K562 (cell line): ENCODE results near the gene SPATA32. TPM values are rescaled to one million over a fixed set of nuclear protein-coding genes. Genes with fewer than 3 reads are reported as not detected.

Experiments
- CEBPB ChIP-seq: fragments of 450-650 bp; IDR thresholded peaks from 2 replicates; pipeline ENCODE4 v1.6.1; 2016; ENCODE audit warnings: missing genetic modification characterization, missing compliant biosample characterization
- E2F3 ChIP-seq: fragments of 250-450 bp; sonication (Bioruptor Pico); IDR thresholded peaks from 2 replicates; pipeline ENCODE4 v1.4.0; 2020; ENCODE audit warnings: mild to moderate bottlenecking
- FIP1L1 ChIP-seq: fragments of 200-400 bp; formaldehyde crosslinking; IDR thresholded peaks from 2 replicates; pipeline ENCODE4 v1.6.1; 2018; ENCODE audit warnings: mild to moderate bottlenecking, low read depth, low read length; ENCODE audit not compliant: poor library complexity, severe bottlenecking
- HDAC8 ChIP-seq: fragments of 450-650 bp; IDR thresholded peaks from 2 replicates; pipeline ENCODE4 v1.6.1; 2016; ENCODE audit warnings: mild to moderate bottlenecking, missing genetic modification characterization, moderate library complexity, missing compliant biosample characterization
- KDM1A ChIP-seq, 2 experiments: fragments of 450-650 bp; IDR thresholded peaks; 2 replicates each; pipeline ENCODE4 v1.6.1; 2016; ENCODE audit warnings: mild to moderate bottlenecking in 2 of 2
- MAFF ChIP-seq: IDR thresholded peaks from 2 replicates; pipeline ENCODE4 v1.6.1; 2012; ENCODE audit warnings: low read length, improper control_type of control experiment
- MNT ChIP-seq, 2 experiments: fragments of 450-650 bp; conservative IDR thresholded peaks; 2 replicates each; pipeline ENCODE4 v1.6.1; 2017; ENCODE audit warnings: mild to moderate bottlenecking in 2 of 2, moderate library complexity in 2 of 2
- RUNX1 ChIP-seq: sonication (generic); IDR thresholded peaks from 2 replicates; pipeline ENCODE4 v1.6.1; 2016; ENCODE audit warnings: antibody characterized with exemption, low read depth
- SPI1 ChIP-seq: IDR thresholded peaks from 2 replicates; pipeline ENCODE4 v1.6.1; 2011; ENCODE audit warnings: low read depth, low read length, control low read depth, borderline replicate concordance
- ZBED1 ChIP-seq: IDR thresholded peaks from 2 replicates; pipeline ENCODE4 v1.6.1; 2014
- ZNF121 ChIP-seq: sonication (generic); formaldehyde crosslinking; conservative IDR thresholded peaks from 2 replicates; pipeline ENCODE4 v1.8.0; 2022; ENCODE audit warnings: missing genetic modification reagents
- ZNF124 ChIP-seq: sonication (generic); formaldehyde crosslinking; IDR thresholded peaks from 2 replicates; pipeline ENCODE4 v1.8.1; 2022; ENCODE audit warnings: missing genetic modification reagents
- ZNF239 ChIP-seq: fragments of 250-450 bp; sonication (Bioruptor Pico); IDR thresholded peaks from 2 replicates; pipeline ENCODE4 v1.4.0; 2020; ENCODE audit warnings: mild to moderate bottlenecking
- ZNF609 ChIP-seq: sonication (generic); formaldehyde crosslinking; IDR thresholded peaks from 2 replicates; pipeline ENCODE4 v1.8.1; 2023; ENCODE audit warnings: missing genetic modification reagents, mild to moderate bottlenecking, borderline replicate concordance
- ZNF778 ChIP-seq: fragments of 450-650 bp; formaldehyde crosslinking; IDR thresholded peaks from 2 replicates; pipeline ENCODE4 v1.4.0; 2020; ENCODE audit warnings: mild to moderate bottlenecking, moderate library complexity
- polyA plus RNA-seq, 8 experiments: library from polyadenylated mRNA; depleted of rRNA in 4 of 8; stranded (reverse) in 5 of 8; unstranded in 3 of 8; fragments of >200 nt; fragmentation: Nextera tagmentation in 2 of 8; fragmentation: Illumina TruSeq in 1 of 8; extraction: Ambion mirVana in 2 of 8; extraction: Trizol in 1 of 8; gene quantifications; 2 replicates each; pipeline versions ENCODE4 v1.2.1 to v1.2.3, GENCODE V29; 2011 to 2014; ENCODE audit warnings: inconsistent platforms in 1 of 8, missing spikeins in 1 of 8
- total RNA-seq, 7 experiments: library from RNA; depleted of rRNA in 6 of 7; stranded (reverse); fragments of >200 nt in 6 of 7; fragmentation: Illumina TruSeq in 2 of 7; extraction: Trizol in 2 of 7; gene quantifications; 2 replicates each; pipeline versions ENCODE4 v1.2.1 to v1.2.3, GENCODE V29; 2011 to 2021; ENCODE audit warnings: low replicate concordance in 1 of 7
- TF ChIP-seq, protein P1 (sequence below): fragments of 450-650 bp; IDR thresholded peaks from 2 replicates; pipeline ENCODE4 v1.6.1; 2018; ENCODE audit warnings: mild to moderate bottlenecking, low read depth; ENCODE audit not compliant: partially characterized antibody
- TF ChIP-seq, protein P2 (sequence below): sonication (generic); formaldehyde crosslinking; IDR thresholded peaks from 2 replicates; pipeline ENCODE4 v1.8.0; 2022; ENCODE audit warnings: mild to moderate bottlenecking, missing genetic modification reagents
- TF ChIP-seq, protein P3 (sequence below): fragments of 450-650 bp; formaldehyde crosslinking; IDR thresholded peaks from 2 replicates; pipeline ENCODE4 v1.4.0; 2022; ENCODE audit warnings: mild to moderate bottlenecking, moderate library complexity

Gene SPATA32
- total and polyA plus RNA-seq, 9 of the 15 experiments (the other 6 are each of a cell fraction or from before 2014, with no cell fraction given), result 0.03 to 0.06 TPM; not detected in 7

DNA sequence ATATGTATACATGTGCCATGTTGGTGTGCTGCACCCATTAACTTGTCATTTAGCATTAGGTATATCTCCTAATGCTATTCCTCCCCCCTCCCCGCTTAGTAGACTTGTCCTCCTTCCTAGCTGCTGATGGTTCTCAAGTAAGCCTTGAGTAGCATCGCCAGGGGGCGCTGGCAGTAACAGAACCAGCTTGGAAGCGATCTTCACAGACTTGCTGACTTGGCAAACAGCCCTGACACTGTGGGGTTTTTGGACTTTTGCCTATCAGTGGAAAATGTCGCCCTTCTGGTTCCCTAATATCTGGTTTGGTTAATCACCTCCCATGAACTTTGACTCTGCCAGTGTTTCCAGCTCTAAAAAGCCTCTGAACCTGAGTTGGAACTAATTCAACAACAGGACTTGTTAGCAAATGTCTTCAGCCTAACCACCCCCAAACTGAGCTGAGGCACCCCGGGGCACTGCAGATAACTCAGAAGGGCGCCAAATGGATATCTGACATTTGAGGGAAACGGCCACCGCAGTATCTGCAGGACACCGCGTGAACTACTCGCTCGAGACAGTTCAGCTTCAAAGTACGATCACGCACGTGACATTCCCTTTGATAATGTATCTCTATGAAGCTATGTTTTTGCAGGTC, 15.4 kb upstream of the SPATA32 start (continued):
- no peak for TF ChIP-seq FIP1L1
- no peak for TF ChIP-seq SPI1
- no peak for TF ChIP-seq ZNF124 (CRISPR knock-in tag)
- TF ChIP-seq, protein P1, sequence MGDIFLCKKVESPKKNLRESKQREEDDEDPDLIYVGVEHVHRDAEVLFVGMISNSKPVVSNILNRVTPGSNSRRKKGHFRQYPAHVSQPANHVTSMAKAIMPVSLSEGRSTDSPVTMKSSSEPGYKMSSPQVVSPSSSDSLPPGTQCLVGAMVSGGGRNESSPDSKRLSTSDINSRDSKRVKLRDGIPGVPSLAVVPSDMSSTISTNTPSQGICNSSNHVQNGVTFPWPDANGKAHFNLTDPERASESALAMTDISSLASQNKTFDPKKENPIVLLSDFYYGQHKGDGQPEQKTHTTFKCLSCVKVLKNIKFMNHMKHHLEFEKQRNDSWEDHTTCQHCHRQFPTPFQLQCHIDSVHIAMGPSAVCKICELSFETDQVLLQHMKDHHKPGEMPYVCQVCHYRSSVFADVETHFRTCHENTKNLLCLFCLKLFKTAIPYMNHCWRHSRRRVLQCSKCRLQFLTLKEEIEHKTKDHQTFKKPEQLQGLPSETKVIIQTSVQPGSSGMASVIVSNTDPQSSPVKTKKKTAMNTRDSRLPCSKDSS, result no peak
- no peak for TF ChIP-seq ZBED1
- TF ChIP-seq HDAC8 (tag), result no peak
- 0 out of 4 replicates have a peak, but pooled peaks of 1 of the 2 experiments have one; percentile 43 for TF ChIP-seq MNT (conservative IDR thresholded peaks at IDR 0.05)
- no peak for TF ChIP-seq CEBPB (tag)
- TF ChIP-seq ZNF609 (CRISPR knock-in tag), result no peak
- 0 out of 2 replicates have a peak, but pooled peaks have one; percentile 33 for TF ChIP-seq E2F3 (CRISPR knock-in tag)
- TF ChIP-seq ZNF239, result no peak
- peak; percentile 99 for TF ChIP-seq MAFF
- no peak for TF ChIP-seq ZNF121 (CRISPR knock-in tag)
- TF ChIP-seq ZNF778, result no peak
- TF ChIP-seq, protein P2, sequence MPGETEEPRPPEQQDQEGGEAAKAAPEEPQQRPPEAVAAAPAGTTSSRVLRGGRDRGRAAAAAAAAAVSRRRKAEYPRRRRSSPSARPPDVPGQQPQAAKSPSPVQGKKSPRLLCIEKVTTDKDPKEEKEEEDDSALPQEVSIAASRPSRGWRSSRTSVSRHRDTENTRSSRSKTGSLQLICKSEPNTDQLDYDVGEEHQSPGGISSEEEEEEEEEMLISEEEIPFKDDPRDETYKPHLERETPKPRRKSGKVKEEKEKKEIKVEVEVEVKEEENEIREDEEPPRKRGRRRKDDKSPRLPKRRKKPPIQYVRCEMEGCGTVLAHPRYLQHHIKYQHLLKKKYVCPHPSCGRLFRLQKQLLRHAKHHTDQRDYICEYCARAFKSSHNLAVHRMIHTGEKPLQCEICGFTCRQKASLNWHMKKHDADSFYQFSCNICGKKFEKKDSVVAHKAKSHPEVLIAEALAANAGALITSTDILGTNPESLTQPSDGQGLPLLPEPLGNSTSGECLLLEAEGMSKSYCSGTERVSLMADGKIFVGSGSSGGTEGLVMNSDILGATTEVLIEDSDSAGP (CRISPR knock-in tag), result no peak
- TF ChIP-seq RUNX1, result no peak
- TF ChIP-seq, protein P3, sequence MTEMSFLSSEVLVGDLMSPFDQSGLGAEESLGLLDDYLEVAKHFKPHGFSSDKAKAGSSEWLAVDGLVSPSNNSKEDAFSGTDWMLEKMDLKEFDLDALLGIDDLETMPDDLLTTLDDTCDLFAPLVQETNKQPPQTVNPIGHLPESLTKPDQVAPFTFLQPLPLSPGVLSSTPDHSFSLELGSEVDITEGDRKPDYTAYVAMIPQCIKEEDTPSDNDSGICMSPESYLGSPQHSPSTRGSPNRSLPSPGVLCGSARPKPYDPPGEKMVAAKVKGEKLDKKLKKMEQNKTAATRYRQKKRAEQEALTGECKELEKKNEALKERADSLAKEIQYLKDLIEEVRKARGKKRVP (CRISPR knock-in tag), result no peak
- TF ChIP-seq KDM1A (IDR thresholded peaks at IDR 0.05), result peak in 1 of 2 experiments; percentile 34; a peak in 1 of 4 replicates
